PC-9 (cell line): Measurements from ENCODE around the gene MLXIP.

Experiments
- EZH2 ChIP-seq: fragments of 200-600 bp; sonication (generic); IDR thresholded peaks from 2 replicates; pipeline ENCODE4 v1.8.0; 2017; ENCODE audit warnings: antibody characterized with exemption, low read depth
- TF ChIP-seq, protein P1 (sequence below): fragments of 200-600 bp; sonication (generic); conservative IDR thresholded peaks from 2 replicates; pipeline ENCODE4 v1.6.1; 2017; ENCODE audit warnings: mixed run types, antibody characterized with exemption, mild to moderate bottlenecking, moderate library complexity

DNA sequence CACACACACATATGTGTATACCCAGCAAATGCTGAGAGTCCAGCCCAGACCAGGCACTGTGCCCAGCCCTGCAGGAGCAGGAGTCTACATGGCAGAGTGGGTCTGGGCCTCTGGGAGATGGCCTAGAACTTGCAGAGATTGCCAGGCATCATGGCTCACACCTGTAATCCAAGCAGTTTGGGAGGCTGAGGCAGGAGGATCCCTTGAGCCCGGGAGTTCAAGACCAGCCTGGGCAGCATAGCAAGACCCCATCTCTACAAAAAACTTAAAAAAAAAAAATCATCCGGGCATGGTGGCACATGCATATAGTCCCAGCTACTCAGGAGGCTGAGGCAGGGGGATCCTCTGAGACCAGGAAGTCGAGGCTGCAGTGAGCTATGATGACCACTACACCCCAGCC is 20.8 kb upstream of the MLXIP start:
- TF ChIP-seq, protein P1, sequence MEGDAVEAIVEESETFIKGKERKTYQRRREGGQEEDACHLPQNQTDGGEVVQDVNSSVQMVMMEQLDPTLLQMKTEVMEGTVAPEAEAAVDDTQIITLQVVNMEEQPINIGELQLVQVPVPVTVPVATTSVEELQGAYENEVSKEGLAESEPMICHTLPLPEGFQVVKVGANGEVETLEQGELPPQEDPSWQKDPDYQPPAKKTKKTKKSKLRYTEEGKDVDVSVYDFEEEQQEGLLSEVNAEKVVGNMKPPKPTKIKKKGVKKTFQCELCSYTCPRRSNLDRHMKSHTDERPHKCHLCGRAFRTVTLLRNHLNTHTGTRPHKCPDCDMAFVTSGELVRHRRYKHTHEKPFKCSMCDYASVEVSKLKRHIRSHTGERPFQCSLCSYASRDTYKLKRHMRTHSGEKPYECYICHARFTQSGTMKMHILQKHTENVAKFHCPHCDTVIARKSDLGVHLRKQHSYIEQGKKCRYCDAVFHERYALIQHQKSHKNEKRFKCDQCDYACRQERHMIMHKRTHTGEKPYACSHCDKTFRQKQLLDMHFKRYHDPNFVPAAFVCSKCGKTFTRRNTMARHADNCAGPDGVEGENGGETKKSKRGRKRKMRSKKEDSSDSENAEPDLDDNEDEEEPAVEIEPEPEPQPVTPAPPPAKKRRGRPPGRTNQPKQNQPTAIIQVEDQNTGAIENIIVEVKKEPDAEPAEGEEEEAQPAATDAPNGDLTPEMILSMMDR: no peak
- no peak for TF ChIP-seq EZH2
